ENCODE measurements around the gene CFAP57. TPM values are rescaled to one million over a fixed set of nuclear protein-coding genes. Genes with fewer than 3 reads are reported as not detected.

CFAP57 gene
- total and polyA plus RNA-seq, 2 of the 8 experiments (the other 6 are each of a cell fraction or from before 2014, with no cell fraction given), result 0.20 to 0.80 TPM

GRCh38 chr1:43258370-43258769, 86.2 kb downstream of the CFAP57 start:
- no peak for FAIRE-seq

More at GRCh38 chr1:43258370-43258769, 86.2 kb downstream of the CFAP57 start:
- Histone ChIP-seq H3K4me2 (ENCODE audit: insufficient read depth in 1 of 2, low read depth in 2 of 2, low read length in 2 of 2) (no peak overlapping the region), H2BK120ac (replicated peaks; ENCODE audit: low read depth, low read length) (no peak overlapping the region), H3K79me1 (ENCODE audit: low read depth, low read length) (no peaks in the 10 kb centered on the region), H3K4ac (replicated peaks; ENCODE audit: insufficient read length, low read depth, low read length) (no peak overlapping the region), H3K9ac (replicated peaks in 1 of 4; ENCODE audit: extremely low read depth in 1 of 4, low read depth in 3 of 4, low read length in 3 of 4) (no peak overlapping the region), H4K8ac (ENCODE audit: extremely low read depth, insufficient read depth, low read length) (no peak overlapping the region), H3K4me1 (replicated peaks in 1 of 4; ENCODE audit: control insufficient read depth in 3 of 4, insufficient read depth in 4 of 4, low read length in 3 of 4) (no peaks in the 10 kb centered on the region), H3K27me3 (replicated peaks in 1 of 4; ENCODE audit: control insufficient read depth in 3 of 4, extremely low read depth in 1 of 4, insufficient read depth in 3 of 4, low read length in 3 of 4) (no peaks in the 10 kb centered on the region), H3K18ac (ENCODE audit: extremely low read depth, low read length) (no peak overlapping the region), H3K27ac (ENCODE audit: low read depth, low read length) (no peak overlapping the region), H3K23me2 (ENCODE audit: low read depth, low read length) (no peaks in the 10 kb centered on the region), H3K23ac (ENCODE audit: insufficient read length) (no peak overlapping the region), H2BK5ac (ENCODE audit: low read depth, low read length) (no peak overlapping the region), H3K56ac (replicated peaks; ENCODE audit: insufficient read length, low read depth, low read length) (no peak overlapping the region), H2BK15ac (ENCODE audit: low read length) (no peak overlapping the region), H3K9me3 (ENCODE audit: insufficient read depth in 2 of 2, low read depth in 1 of 2, low read length in 1 of 2) (peaks cover 27 to 52% of the 10 kb centered on the region in 2 experiments), H2AK5ac (ENCODE audit: low read depth, low read length) (no peak overlapping the region), H4K5ac (ENCODE audit: insufficient read length, low read depth, low read length) (no peak overlapping the region), H4K20me1 (replicated peaks in 1 of 2; ENCODE audit: control insufficient read depth in 1 of 2, insufficient read depth in 2 of 2, low read length in 2 of 2) (no peaks in the 10 kb centered on the region), H3K36me3 (ENCODE audit: control insufficient read depth in 2 of 4, insufficient read depth in 4 of 4, low read length in 3 of 4) (no peaks in the 10 kb centered on the region), H3K14ac (ENCODE audit: insufficient read length) (no peak overlapping the region), H3K4me3 (ENCODE audit: extremely low read depth in 1 of 4, insufficient read depth in 2 of 4, low read depth in 3 of 4, low read length in 4 of 4) (no peak overlapping the region), H3K79me2 (ENCODE audit: control insufficient read depth in 1 of 2, insufficient read depth in 2 of 2, low read length in 2 of 2) (no peaks in the 10 kb centered on the region), H2AFZ (ENCODE audit: low read length) (no peak overlapping the region), H2BK20ac (ENCODE audit: low read length) (no peak overlapping the region), H4K91ac (replicated peaks; ENCODE audit: insufficient read length, low read length) (no peak overlapping the region), H2BK12ac (ENCODE audit: low read depth, low read length) (no peak overlapping the region)
- POLR2A ChIA-PET (ENCODE audit: partially characterized antibody), result no interaction called here
- CTCF ChIA-PET (ENCODE audit: partially characterized antibody), result interaction anchor here (1.0 kb wide), 1 partner anchor 30 kb away, joined by 3 read pairs; no protein-coding TSS in a partner anchor
- DNase-seq (ENCODE audit: low read depth in 1 of 2, low spot score in 2 of 2), result no peak
- TF ChIP-seq YY1 (IDR thresholded peaks at IDR 0.05; ENCODE audit: low read depth, low read length), result no peak
- no peak for TF ChIP-seq ATF3 (IDR thresholded peaks at IDR 0.05; ENCODE audit: insufficient read depth, low read depth, low read length)
- no peak for TF ChIP-seq TEAD4 (IDR thresholded peaks at IDR 0.05; ENCODE audit: low read depth, low read length)
- no peak for TF ChIP-seq RFX5 (IDR thresholded peaks at IDR 0.05; ENCODE audit: borderline replicate concordance, low read depth, low read length)
- no peak for TF ChIP-seq SIRT6 (IDR thresholded peaks at IDR 0.05; ENCODE audit: low read length)
- TF ChIP-seq, protein P1, sequence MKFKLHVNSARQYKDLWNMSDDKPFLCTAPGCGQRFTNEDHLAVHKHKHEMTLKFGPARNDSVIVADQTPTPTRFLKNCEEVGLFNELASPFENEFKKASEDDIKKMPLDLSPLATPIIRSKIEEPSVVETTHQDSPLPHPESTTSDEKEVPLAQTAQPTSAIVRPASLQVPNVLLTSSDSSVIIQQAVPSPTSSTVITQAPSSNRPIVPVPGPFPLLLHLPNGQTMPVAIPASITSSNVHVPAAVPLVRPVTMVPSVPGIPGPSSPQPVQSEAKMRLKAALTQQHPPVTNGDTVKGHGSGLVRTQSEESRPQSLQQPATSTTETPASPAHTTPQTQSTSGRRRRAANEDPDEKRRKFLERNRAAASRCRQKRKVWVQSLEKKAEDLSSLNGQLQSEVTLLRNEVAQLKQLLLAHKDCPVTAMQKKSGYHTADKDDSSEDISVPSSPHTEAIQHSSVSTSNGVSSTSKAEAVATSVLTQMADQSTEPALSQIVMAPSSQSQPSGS (IDR thresholded peaks at IDR 0.05; ENCODE audit: low read length), result no peak
- no peak for TF ChIP-seq BCL11A (IDR thresholded peaks at IDR 0.05; ENCODE audit: low read depth in 2 of 2, low read length in 2 of 2)
- TF ChIP-seq SRF (IDR thresholded peaks at IDR 0.05; ENCODE audit: low read depth, low read length), result no peak
- no peak for TF ChIP-seq TAF7 (optimal IDR thresholded peaks at IDR 0.05; ENCODE audit: borderline replicate concordance, low read depth, low read length)
- TF ChIP-seq CREB1 (IDR thresholded peaks at IDR 0.05), result no peak
- TF ChIP-seq KDM1A (IDR thresholded peaks at IDR 0.05; ENCODE audit: borderline replicate concordance, low read length), result no peak
- TF ChIP-seq KDM4A (IDR thresholded peaks at IDR 0.05; ENCODE audit: low read depth, low read length, severe bottlenecking), result no peak
- 88% methylated on average over 3 of the region's 3 CpGs; no CpG with 5 or more reads in 1 of the 2 experiments for WGBS, 2 experiments (ENCODE audit: extremely low coverage in 1 of 2, insufficient coverage in 1 of 2, insufficient read length in 1 of 2, insufficient replicate concordance in 2 of 2, low coverage in 1 of 2, low lambda C conversion rate in 2 of 2, missing lambda C conversion rate in 1 of 2)

Data from H1 (cell line).